ENCODE measurements around the gene NOS1AP. TPM values are rescaled to one million over a fixed set of nuclear protein-coding genes. Genes with fewer than 3 reads are reported as not detected.

The NOS1AP gene
- total RNA-seq, 1 experiment from 2014 or later, result 5.3 TPM

DNA sequence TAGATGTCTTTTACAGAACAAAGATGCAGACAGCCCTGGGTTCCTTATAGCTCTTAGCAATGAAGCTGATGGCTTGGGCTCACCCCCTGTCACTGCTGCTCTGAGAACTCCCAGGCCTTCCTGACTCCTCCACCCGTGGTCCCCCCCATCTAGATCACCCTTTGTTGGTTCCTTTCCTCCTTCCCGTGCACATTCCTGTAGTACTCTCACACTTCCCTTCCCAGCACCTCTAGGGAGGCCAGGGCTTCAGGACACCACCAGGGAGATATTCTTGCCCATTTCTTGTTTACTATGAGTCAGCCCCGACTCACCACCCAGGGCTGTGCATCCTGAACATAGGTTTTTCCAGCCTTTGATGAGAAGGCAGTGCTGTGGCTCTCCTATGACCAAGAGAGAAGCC lies 14.4 kb upstream of the NOS1AP start:
- Histone ChIP-seq H3K4me1 (ENCODE audit: control insufficient read depth in 1 of 2, insufficient read depth in 2 of 2, low read length in 2 of 2) (peaks cover 6 to 19% of the 10 kb centered on the region in 2 experiments), H3K79me2 (ENCODE audit: insufficient read depth, low read length) (no peaks in the 10 kb centered on the region), H3K4me3 (replicated peaks in 1 of 2; ENCODE audit: low read depth in 1 of 2, low read length in 2 of 2) (no peak overlapping the region), H3K9me3 (ENCODE audit: control insufficient read depth in 1 of 2, insufficient read depth in 1 of 2, low read depth in 1 of 2, low read length in 2 of 2) (no peaks in the 10 kb centered on the region), H3K9ac (ENCODE audit: low read length) (no peak overlapping the region), H3K36me3 (ENCODE audit: control insufficient read depth in 1 of 2, insufficient read depth in 2 of 2, low read length in 2 of 2) (no peaks in the 10 kb centered on the region), H3K27me3 (ENCODE audit: insufficient read depth, low read length) (no peaks in the 10 kb centered on the region), H4K20me1 (ENCODE audit: insufficient read depth) (no peaks in the 10 kb centered on the region), H2AFZ (ENCODE audit: low read depth, low read length, poor library complexity, severe bottlenecking) (peak overlapping the region; percentile 92), H3K27ac (ENCODE audit: low read depth, low read length) (peak overlapping the region; percentile 27; the same call in 1 of the 2 replicates), H3K9me2 (ENCODE audit: insufficient read depth) (no peaks in the 10 kb centered on the region), H3K4me2 (ENCODE audit: low read length) (peak overlapping the region; percentile 50)
- intact Hi-C loops (cut with micrococcal nuclease), result loop anchor here (5.0 kb wide), 4 partner anchors 177 to 557 kb away; no protein-coding TSS in a partner anchor
- CTCF ChIA-PET, result interaction anchor here (1.1 to 2.7 kb wide), 2 partner anchors 175 to 401 kb away, joined by 3 to 15 read pairs; no protein-coding TSS in a partner anchor
- ATAC-seq, result peak; percentile 82
- RAD21 ChIA-PET (ENCODE audit: low non-redundant PET in 1 of 2, low total read pairs in 2 of 2, uncharacterized antibody in 2 of 2, unreplicated experiment in 2 of 2), result no interaction called here
- BruUV-seq (replicated peaks), result no TSS peak
- POLR2A ChIA-PET, result no interaction called here
- peak; percentile 66 for DNase-seq (ENCODE audit: low read depth, low spot score)
- TF ChIP-seq POLR2A (IDR thresholded peaks at IDR 0.05; ENCODE audit: borderline replicate concordance, extremely low read depth, insufficient read depth, insufficient read length) (no peak), EGR1 (IDR thresholded peaks at IDR 0.05; ENCODE audit: low read depth) (no peak), YY1 (IDR thresholded peaks at IDR 0.05; ENCODE audit: extremely low read depth, insufficient replicate concordance, low read depth, low read length) (no peak), ZNF274 (IDR thresholded peaks at IDR 0.05; ENCODE audit: low read depth, low read length) (no peak), CEBPB (IDR thresholded peaks at IDR 0.05; ENCODE audit: low read depth) (no peak), POLR2AphosphoS5 (IDR thresholded peaks at IDR 0.05; ENCODE audit: low read depth, low read length) (no peak), TCF7L2 (IDR thresholded peaks at IDR 0.05; ENCODE audit: borderline replicate concordance, extremely low read depth, insufficient read depth, insufficient read length) (peak; percentile 56), SIN3A (IDR thresholded peaks at IDR 0.05; ENCODE audit: low read depth) (no peak), SRF (IDR thresholded peaks at IDR 0.05; ENCODE audit: low read depth) (no peak), JUND (IDR thresholded peaks at IDR 0.05) (peak; percentile 85), FOSL1 (IDR thresholded peaks at IDR 0.05; ENCODE audit: low read depth) (peak; percentile 96), EZH2phosphoT487 (IDR thresholded peaks at IDR 0.05; ENCODE audit: borderline replicate concordance) (no peak), RAD21 (IDR thresholded peaks at IDR 0.05; ENCODE audit: low read depth) (no peak), SP1 (IDR thresholded peaks at IDR 0.05; ENCODE audit: low read depth) (peak; percentile 79), CBX3 (IDR thresholded peaks at IDR 0.05; ENCODE audit: low read depth) (peak; percentile 64; the same call in 1 of the 2 replicates), EZH2 (IDR thresholded peaks at IDR 0.05) (no peak), ELF1 (IDR thresholded peaks at IDR 0.05; ENCODE audit: borderline replicate concordance, low read depth) (no peak)
- TF ChIP-seq, protein P1, sequence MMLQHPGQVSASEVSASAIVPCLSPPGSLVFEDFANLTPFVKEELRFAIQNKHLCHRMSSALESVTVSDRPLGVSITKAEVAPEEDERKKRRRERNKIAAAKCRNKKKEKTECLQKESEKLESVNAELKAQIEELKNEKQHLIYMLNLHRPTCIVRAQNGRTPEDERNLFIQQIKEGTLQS (IDR thresholded peaks at IDR 0.05), result no peak
- TF ChIP-seq, protein P2, sequence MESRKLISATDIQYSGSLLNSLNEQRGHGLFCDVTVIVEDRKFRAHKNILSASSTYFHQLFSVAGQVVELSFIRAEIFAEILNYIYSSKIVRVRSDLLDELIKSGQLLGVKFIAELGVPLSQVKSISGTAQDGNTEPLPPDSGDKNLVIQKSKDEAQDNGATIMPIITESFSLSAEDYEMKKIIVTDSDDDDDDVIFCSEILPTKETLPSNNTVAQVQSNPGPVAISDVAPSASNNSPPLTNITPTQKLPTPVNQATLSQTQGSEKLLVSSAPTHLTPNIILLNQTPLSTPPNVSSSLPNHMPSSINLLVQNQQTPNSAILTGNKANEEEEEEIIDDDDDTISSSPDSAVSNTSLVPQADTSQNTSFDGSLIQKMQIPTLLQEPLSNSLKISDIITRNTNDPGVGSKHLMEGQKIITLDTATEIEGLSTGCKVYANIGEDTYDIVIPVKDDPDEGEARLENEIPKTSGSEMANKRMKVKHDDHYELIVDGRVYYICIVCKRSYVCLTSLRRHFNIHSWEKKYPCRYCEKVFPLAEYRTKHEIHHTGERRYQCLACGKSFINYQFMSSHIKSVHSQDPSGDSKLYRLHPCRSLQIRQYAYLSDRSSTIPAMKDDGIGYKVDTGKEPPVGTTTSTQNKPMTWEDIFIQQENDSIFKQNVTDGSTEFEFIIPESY (IDR thresholded peaks at IDR 0.05; ENCODE audit: extremely low read depth, insufficient replicate concordance, low read length), result no peak
- TF ChIP-seq, protein P3, sequence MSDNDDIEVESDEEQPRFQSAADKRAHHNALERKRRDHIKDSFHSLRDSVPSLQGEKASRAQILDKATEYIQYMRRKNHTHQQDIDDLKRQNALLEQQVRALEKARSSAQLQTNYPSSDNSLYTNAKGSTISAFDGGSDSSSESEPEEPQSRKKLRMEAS (IDR thresholded peaks at IDR 0.05), result no peak
- TF ChIP-seq, protein P4, sequence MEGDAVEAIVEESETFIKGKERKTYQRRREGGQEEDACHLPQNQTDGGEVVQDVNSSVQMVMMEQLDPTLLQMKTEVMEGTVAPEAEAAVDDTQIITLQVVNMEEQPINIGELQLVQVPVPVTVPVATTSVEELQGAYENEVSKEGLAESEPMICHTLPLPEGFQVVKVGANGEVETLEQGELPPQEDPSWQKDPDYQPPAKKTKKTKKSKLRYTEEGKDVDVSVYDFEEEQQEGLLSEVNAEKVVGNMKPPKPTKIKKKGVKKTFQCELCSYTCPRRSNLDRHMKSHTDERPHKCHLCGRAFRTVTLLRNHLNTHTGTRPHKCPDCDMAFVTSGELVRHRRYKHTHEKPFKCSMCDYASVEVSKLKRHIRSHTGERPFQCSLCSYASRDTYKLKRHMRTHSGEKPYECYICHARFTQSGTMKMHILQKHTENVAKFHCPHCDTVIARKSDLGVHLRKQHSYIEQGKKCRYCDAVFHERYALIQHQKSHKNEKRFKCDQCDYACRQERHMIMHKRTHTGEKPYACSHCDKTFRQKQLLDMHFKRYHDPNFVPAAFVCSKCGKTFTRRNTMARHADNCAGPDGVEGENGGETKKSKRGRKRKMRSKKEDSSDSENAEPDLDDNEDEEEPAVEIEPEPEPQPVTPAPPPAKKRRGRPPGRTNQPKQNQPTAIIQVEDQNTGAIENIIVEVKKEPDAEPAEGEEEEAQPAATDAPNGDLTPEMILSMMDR (IDR thresholded peaks at IDR 0.05 in 2 of 3, conservative IDR thresholded peaks at IDR 0.05 in 1 of 3; ENCODE audit: borderline replicate concordance in 1 of 3, insufficient read depth in 1 of 3, low read depth in 2 of 3, low read length in 2 of 3), result no peak
